ENCODE data around the gene PGM2L1.
A peak's percentile ranks its signal among the peaks of the same experiment; 100 is the strongest.
"Not testable (repeated sequence)": the region's sequence is repeated elsewhere in the genome, so short reads cannot be mapped to it uniquely, and the experiment has no call there.

PGM2L1 gene

DNA sequence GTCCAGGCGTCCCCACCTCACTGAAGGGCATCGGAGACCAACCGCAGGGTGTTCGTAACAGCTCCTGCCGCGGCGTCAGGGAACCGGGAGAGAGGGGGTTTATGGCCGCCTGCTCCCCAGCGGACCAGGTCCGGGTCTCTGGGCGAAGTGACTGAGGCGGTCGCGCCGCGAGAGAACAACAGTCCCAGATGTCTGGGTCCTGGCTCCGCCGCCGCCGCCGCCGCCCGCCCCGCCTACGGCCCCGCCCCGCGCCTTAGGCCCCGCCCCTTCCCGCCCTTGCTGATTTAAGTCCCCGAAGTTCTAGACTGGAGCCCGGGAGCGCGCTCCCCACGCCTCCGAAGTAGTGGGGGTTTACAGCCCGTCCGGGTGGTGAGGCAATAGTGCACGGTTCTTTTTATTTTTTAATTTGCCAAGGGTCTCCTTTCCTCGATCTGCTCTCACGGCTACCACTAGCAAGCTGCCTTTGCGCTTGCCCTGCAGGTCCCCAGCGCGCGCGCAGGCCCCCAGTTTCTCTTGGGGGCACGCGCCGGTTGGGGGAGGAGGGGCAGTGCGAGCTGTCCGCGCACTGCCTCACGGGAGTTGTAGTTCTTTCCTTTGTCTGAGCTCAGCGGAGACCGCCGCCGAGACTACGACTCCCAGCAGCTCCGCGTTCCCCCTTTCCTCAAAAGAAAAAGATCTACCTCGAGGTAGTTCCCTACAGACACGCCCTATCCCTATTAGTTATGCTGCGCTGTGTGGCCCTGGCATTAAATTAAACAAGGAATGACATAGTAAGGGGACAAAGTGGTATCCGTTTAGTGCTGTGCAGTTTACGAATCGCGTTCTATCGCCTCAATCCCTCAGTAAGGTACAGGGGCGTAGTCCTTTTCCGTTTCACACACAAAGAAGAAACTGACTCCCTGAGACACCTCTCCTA lies at the start of gene PGM2L1:
PGM2L1 (minus strand) TSS at position 190 of the 916 bp plus-strand sequence. CDS start 272 bp downstream, outside the sequence.
- peak; percentile 92 for DNase-seq

GRCh38 chr11:74447720-74448119 lies 49.5 kb upstream of the PGM2L1 start:
- DNase-seq: no peak

DNA sequence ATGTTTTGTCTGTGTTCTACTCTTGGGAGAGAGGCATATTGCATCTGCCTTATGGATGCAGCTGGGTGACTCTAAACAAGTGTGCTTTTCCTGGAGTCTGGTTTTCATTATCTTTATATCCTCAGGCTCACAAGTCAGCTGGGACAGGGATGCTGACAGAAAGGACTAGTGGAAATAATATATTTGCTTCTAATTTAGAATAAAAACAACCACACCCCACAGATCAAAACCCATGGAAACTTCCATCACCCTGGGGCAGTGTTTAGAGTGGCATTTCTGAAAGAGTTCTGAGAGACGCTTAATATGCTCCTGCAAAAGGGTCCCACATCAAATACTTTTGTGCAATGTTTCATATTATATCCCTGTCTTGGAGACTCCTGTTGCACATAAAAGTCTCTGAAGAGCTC lies 48.3 kb upstream of the PGM2L1 start:
- no peak for DNase-seq

- DNase-seq: no peak
Observed at GRCh38 chr11:74444173-74444826, 46.1 kb upstream of the PGM2L1 start.

- DNase-seq: peak; percentile 21
Observed at GRCh38 chr11:74443071-74443864, 45.0 kb upstream of the PGM2L1 start.

GRCh38 chr11:74442636-74443035 lies 44.4 kb upstream of the PGM2L1 start:
- no peak for DNase-seq

DNA sequence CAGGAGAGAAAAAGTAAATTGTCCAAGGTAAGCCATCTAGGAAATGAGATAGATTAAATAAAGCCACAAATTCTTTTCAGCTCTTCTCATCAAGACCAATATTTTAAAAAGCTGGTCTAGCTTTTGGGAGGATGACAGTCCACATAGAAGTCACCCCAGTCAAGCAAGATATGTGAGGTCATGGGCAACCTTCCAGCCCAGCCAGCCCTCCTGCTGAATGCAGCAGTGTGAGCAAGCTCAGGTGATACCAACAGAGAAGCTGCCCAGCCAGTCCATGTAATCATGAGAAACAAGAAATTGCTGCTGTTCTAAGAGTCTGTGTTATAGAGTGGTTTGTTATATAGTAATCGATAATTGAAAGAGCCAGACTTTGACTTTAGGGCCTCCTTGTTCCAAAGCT lies 40.4 kb upstream of the PGM2L1 start:
- no peak for DNase-seq

GRCh38 chr11:74437441-74438042 lies 39.3 kb upstream of the PGM2L1 start:
- DNase-seq: no peak

- no peak for DNase-seq
Observed at GRCh38 chr11:74434528-74434927, 36.3 kb upstream of the PGM2L1 start.

GRCh38 chr11:74429205-74429604 lies 31.0 kb upstream of the PGM2L1 start:
- DNase-seq: no peak

DNA sequence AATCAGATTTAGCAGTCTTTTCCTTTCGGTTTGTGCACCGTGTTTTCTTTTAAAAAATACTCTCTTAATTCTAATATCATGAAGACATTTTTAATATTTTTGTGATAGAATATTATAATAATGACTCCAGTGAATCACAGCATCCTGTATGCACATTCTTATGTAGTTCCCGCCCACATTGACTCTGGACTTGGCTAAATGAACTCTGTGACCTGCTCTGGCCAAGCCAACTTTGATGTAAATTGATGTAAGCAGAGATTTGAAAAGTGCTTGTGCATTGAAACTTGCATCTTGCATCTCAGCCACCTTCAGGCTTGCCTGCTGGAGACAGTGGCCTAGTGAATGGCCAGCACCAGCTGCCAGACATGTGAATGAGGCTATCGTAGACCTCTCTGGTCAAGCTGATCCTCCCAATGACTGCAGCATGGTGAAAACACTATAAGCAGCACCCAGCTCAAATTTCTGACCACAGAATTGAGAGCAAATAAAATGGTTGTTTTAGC lies 29.2 kb upstream of the PGM2L1 start:
- no peak for DNase-seq

DNA sequence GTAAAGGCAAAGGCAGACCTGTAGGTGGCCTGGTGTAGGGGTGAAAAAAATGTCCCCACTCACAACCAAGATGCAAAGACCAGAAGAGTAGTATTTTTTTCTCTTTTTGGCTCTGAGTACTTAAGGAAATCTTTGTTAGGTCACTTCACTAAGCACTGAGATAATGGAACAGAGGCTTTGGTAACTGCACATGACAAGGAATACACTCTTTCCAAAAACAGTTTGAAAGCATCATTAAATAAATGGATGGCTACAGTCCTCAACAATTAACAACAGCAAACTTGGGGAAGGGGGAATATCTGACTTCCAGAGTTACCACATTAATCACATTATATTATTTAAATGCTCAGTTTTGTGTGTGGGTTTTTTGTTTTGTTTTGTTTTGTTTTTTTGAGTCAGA lies 26.9 kb upstream of the PGM2L1 start:
- DNase-seq: no peak

GRCh38 chr11:74418509-74418895 lies 20.3 kb upstream of the PGM2L1 start:
- no peak for DNase-seq

DNA sequence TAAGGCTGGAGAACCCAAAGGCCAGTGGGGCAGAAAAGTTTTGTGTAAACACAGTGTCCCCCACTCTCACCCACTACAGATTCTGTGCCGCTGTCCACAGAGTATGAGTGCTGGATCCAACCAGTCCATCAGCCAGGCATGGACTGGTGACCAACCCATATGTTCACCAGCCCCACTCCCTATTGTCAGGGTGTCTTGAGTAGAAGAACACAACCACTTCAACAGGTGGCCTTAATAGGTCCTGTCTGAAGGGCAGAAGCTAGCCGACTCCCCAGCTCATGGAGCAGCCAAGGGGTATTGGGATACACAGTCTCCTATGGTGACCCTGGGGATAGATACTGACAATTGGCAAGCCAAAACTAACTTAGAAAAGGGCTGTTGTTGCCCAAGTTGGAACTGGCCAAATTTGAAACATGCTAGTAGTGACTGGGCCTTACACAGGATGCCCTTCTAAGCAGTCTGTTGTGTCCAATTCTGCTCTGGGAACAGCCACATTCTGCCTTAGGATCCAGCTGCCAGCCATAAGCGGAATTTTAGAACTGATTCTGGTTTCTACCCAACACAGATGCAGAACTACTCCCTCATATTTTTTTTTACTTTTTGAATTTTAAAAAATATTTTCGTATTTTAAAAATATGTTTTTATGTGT lies 19.8 kb upstream of the PGM2L1 start:
- DNase-seq: no peak

DNA sequence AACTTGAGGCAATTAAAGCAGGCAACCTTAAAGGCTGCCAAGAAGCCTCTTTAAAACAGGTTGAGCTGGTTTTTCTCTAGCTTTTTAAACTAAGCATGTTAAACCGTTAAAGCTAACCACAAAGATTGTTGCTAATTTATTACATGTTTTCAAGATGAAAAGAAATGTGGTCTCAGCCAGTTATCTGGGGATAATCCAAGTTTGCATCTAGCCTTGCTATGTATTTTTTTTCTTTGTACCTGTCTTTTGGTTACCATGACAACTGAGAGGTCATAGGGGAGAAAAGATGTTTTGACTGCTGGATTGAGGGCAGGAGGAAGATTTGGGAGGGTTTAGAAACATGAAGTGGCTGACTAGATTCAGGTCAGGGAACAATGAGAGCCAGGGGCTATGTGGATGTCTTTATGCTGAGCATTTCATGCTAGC lies 19.2 kb upstream of the PGM2L1 start:
- DNase-seq: no peak

GRCh38 chr11:74416974-74417373 lies 18.7 kb upstream of the PGM2L1 start:
- DNase-seq: not testable (repeated sequence)

DNA sequence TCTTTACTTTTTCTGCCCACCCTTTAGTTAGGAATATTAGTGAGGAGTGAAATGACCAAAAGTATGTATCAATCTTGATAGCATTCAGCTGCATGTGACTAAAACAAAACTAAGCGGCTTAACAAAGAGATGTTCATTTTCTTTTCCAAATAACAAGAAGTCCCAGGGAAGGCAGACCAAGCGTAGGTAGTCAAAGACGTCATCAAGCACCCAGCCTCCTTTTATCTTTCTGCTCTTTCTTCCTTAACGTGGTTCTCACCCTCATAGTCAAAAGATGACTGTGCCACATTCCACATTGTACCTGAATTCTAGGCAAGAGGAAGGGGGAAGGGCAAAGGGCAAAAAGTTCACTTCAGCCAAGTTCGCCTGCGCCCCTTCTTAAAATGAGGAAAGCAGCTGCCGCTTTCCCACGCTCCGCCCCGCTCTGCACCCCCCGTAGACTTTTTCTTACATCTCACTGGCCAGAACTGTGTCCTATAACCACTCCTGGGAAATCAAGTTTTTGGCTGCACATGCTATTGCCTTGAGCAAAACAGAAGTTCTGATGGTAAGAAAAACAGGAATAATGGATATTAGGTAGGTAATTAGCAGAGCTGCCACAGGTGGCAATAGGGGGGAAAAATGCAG lies 14.6 kb upstream of the PGM2L1 start:
- DNase-seq: no peak

- DNase-seq: no peak
Observed at GRCh38 chr11:74412321-74412720, 14.1 kb upstream of the PGM2L1 start.

GRCh38 chr11:74409633-74410032 lies 11.4 kb upstream of the PGM2L1 start:
- no peak for DNase-seq

GRCh38 chr11:74403607-74404321 lies 5.5 kb upstream of the PGM2L1 start:
- DNase-seq: no peak

- no peak for DNase-seq
Observed at GRCh38 chr11:74400606-74401005, 2.4 kb upstream of the PGM2L1 start.
